IPS-18a (cell line): ENCODE data around the gene CGB7.

Experiments
- H3K27ac ChIP-seq: one replicate; pipeline ENCODE4 v1.5.1; 2013; ENCODE audit warnings: low read length
- H3K27me3 ChIP-seq: one replicate; pipeline ENCODE4 v1.6.1; 2013; ENCODE audit warnings: mild to moderate bottlenecking, low read length; ENCODE audit not compliant: control insufficient read depth, insufficient read depth
- H3K36me3 ChIP-seq: one replicate; pipeline ENCODE4 v1.6.1; 2013; ENCODE audit warnings: low read depth, low read length; ENCODE audit not compliant: control insufficient read depth
- H3K4me1 ChIP-seq: one replicate; pipeline ENCODE4 v1.6.1; 2013; ENCODE audit warnings: low read depth, low read length; ENCODE audit not compliant: control insufficient read depth
- H3K4me3 ChIP-seq: one replicate; pipeline ENCODE4 v1.5.1; 2013; ENCODE audit warnings: low read length
- H3K9ac ChIP-seq: one replicate; pipeline ENCODE4 v1.6.1; 2013; ENCODE audit warnings: mild to moderate bottlenecking, low read length, moderate library complexity
- H3K9me3 ChIP-seq: one replicate; pipeline ENCODE4 v1.6.1; 2013; ENCODE audit warnings: low read depth, low read length; ENCODE audit not compliant: control insufficient read depth

CGB7 gene

GRCh38 chr19:49057636-49058234 lies at the start of gene CGB7:
Gene CGB7, minus strand, starts transcription at chr19:49057749. Its CDS starts 2,374 bp downstream, at chr19:49055375.
- Histone ChIP-seq H3K27ac (no peak within 1 kb of the TSS), H3K36me3 (no peaks in the 10 kb centered on the region), H3K4me3 (peak within 1 kb of the TSS; percentile 38), H3K9me3 (no peaks in the 10 kb centered on the region), H3K4me1 (peaks cover 10% of the 10 kb centered on the region), H3K9ac (no peak within 1 kb of the TSS), H3K27me3 (peaks cover 53% of the 10 kb centered on the region)

DNA sequence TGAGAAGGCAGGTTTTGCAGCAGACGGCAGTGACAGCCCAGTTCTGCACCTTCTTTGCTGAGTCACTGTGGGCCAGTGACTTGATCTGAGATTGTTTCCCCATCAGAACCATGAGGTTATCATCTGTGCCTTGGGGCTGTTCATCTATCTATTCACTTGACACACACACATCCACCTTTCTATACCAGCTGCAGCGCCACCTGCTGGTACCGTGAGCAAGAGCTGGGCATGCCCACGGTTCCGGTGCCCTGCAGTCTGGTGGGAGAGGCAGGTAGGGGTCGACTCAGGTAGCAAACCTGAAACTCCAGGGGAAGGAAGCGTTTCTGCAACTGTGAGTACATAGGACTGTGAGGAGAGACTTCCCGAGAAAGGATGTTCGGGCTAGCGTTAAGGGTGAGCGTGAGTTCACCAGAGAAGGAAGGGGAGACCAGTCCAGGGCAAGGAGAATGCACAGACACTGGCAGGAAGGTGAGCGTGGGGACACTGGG lies 49.1 kb upstream of the CGB7 start:
- Histone ChIP-seq H3K27me3 (no peaks in the 10 kb centered on the region), H3K4me1 (no peaks in the 10 kb centered on the region), H3K27ac (no peak overlapping the region), H3K9me3 (no peaks in the 10 kb centered on the region), H3K4me3 (no peak overlapping the region), H3K9ac (no peak overlapping the region), H3K36me3 (peaks cover 64% of the 10 kb centered on the region)

GRCh38 chr19:49104229-49104864 lies 46.8 kb upstream of the CGB7 start:
- no peaks in the 10 kb centered on the region for H3K9me3 ChIP-seq
- no peaks in the 10 kb centered on the region for H3K4me1 ChIP-seq
- H3K27ac ChIP-seq: no peak overlapping the region
- no peak overlapping the region for H3K9ac ChIP-seq
- H3K4me3 ChIP-seq: no peak overlapping the region
- H3K27me3 ChIP-seq: no peaks in the 10 kb centered on the region
- H3K36me3 ChIP-seq: peaks cover 77% of the 10 kb centered on the region

GRCh38 chr19:49103331-49104085 lies 46.0 kb upstream of the CGB7 start:
- Histone ChIP-seq H3K27me3 (no peaks in the 10 kb centered on the region), H3K9me3 (no peaks in the 10 kb centered on the region), H3K9ac (no peak overlapping the region), H3K4me3 (no peak overlapping the region), H3K36me3 (peaks cover 76% of the 10 kb centered on the region), H3K27ac (no peak overlapping the region), H3K4me1 (no peaks in the 10 kb centered on the region)

- Histone ChIP-seq H3K4me3 (no peak overlapping the region), H3K36me3 (peaks cover 73% of the 10 kb centered on the region), H3K27me3 (no peaks in the 10 kb centered on the region), H3K4me1 (no peaks in the 10 kb centered on the region), H3K27ac (no peak overlapping the region), H3K9me3 (no peaks in the 10 kb centered on the region), H3K9ac (no peak overlapping the region)
Observed at GRCh38 chr19:49102303-49102702, 44.8 kb upstream of the CGB7 start.

DNA sequence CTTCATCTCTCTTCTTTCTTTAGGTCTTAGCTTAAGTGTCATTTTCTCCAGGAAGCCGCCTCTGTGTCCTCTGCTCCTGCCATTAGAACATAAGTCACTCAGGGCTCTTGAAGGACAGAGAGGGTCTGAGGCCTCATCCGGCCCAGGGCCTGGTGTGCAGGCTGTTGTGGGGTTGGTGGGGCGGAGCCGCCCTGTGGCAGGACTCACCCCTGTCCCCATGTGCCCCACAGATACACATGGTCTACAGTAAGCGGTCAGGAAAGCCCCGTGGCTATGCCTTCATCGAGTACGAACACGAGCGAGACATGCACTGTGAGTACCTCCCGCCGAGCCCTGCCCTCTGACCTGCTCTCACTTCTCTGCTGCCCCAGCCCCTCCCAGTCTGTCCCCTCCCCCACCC lies 43.6 kb upstream of the CGB7 start:
- H3K4me1 ChIP-seq: no peaks in the 10 kb centered on the region
- H3K27ac ChIP-seq: no peak overlapping the region
- no peak overlapping the region for H3K4me3 ChIP-seq
- H3K27me3 ChIP-seq: no peaks in the 10 kb centered on the region
- H3K9me3 ChIP-seq: no peaks in the 10 kb centered on the region
- H3K9ac ChIP-seq: no peak overlapping the region
- H3K36me3 ChIP-seq: peaks cover 74% of the 10 kb centered on the region

GRCh38 chr19:49098795-49099194 lies 41.2 kb upstream of the CGB7 start:
- Histone ChIP-seq H3K27ac (no peak overlapping the region), H3K36me3 (peaks cover 71% of the 10 kb centered on the region)

DNA sequence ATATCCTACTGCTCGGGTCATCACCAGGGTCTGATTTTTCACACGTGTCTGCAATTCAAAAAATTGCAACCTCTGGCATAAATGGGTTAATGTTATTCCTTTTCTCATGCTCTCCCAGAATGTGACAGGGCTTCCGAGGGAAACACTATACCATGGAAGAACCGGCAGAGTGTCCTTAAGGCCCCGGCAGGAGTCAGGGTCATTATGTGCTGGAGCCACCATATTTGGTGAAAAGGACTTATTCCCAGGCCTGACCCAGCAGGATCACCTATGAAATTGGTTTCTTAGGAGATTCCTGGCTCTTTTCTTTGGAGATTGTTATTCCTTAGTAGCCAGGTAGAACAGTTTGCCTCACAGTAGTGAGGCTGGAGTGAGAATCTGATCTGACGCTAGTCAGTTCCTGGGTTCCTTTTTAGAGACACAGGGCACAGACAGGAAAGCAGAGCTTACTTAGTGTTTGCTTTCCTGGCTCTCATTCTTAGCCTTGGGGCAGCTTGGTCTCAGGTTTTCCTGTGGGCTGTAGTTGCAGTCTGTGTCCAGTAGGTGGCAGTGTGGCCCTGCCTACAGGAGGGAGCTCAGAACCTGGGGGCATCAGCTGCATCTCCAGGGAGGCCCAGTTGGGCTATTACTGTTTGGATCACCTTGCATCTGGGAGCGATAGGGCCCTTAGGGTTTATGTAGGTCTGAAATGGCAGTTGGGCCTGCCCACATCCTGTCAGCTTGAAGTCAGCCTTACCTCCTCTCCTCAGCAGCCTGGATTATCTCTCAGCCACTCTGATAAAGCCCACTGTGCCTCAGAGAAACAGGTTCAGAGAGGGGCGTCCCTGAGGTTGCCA lies 40.1 kb upstream of the CGB7 start:
- Histone ChIP-seq H3K27ac (no peak overlapping the region), H3K4me3 (no peak overlapping the region), H3K4me1 (no peaks in the 10 kb centered on the region), H3K9ac (no peak overlapping the region), H3K27me3 (no peaks in the 10 kb centered on the region), H3K9me3 (no peaks in the 10 kb centered on the region), H3K36me3 (peaks cover 74% of the 10 kb centered on the region)

More at GRCh38 chr19:49098795-49099194, 41.2 kb upstream of the CGB7 start:
- Histone ChIP-seq H3K4me3 (no peak overlapping the region), H3K4me1 (no peaks in the 10 kb centered on the region), H3K9ac (no peak overlapping the region), H3K27me3 (no peaks in the 10 kb centered on the region), H3K9me3 (no peaks in the 10 kb centered on the region)

GRCh38 chr19:49094505-49095482 lies 37.2 kb upstream of the CGB7 start:
- H3K36me3 ChIP-seq: peaks cover 79% of the 10 kb centered on the region
- H3K27ac ChIP-seq: no peak overlapping the region
- no peaks in the 10 kb centered on the region for H3K9me3 ChIP-seq
- H3K9ac ChIP-seq: no peak overlapping the region
- H3K4me3 ChIP-seq: no peak overlapping the region
- no peaks in the 10 kb centered on the region for H3K27me3 ChIP-seq
- no peaks in the 10 kb centered on the region for H3K4me1 ChIP-seq

GRCh38 chr19:49092686-49093085 lies 35.1 kb upstream of the CGB7 start:
- H3K4me1 ChIP-seq: no peaks in the 10 kb centered on the region
- H3K27ac ChIP-seq: no peak overlapping the region
- H3K36me3 ChIP-seq: peaks cover 72% of the 10 kb centered on the region
- no peaks in the 10 kb centered on the region for H3K27me3 ChIP-seq
- no peak overlapping the region for H3K9ac ChIP-seq
- H3K9me3 ChIP-seq: no peaks in the 10 kb centered on the region
- no peak overlapping the region for H3K4me3 ChIP-seq
